Right hindlimb (tissue), 1 donor: ENCODE results near the gene CCDC197.
A peak's percentile ranks its signal among the peaks of the same experiment; 100 is the strongest.

Experiments used
- DNase-seq: peaks from one replicate; pipeline ENCODE4 v3.0.0-alpha.2; 2018

CCDC197 gene

DNA sequence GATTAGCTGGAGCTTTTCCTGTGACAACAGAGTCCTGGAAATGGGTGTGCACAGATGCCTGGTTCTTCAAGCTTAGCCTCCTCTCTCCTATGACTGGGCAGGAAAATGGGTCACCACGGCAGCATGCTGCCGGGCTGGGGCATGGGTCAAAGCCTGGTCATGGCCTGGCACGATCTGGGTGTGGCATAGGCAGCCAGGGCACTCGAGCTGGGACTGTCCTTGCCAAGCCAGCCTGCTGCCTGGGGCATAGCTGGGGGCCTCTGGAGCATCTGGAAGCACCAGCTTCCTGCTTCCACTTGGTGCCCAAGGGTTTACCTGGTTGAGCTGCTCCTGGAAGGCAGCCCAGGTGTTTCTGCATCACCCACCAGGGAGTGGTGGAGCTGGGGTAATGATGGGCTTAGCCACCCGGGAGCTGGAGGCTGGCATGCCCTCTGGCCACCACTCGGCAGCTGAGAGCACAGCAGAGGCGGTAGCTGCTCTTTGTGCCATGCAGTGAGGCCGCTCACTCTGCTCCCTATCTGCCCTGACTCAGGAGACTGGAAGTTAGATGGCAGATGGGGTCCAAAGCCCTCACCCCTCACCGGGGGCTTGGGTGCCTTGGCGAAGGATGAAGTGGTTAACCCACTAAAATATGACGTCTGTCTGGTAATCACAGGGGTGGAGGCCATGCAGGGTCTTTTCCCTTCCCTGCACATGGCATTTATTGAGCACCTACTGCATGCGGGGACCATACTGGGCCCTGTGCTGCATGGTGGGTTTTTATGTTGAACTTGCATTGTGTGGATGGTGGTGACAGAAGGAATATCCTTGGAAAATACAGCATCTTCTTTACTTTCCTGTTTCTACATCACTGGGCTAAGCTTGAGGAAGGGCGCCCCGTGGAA lies 30.7 kb downstream of the CCDC197 start:
- DNase-seq, result no peak

DNA sequence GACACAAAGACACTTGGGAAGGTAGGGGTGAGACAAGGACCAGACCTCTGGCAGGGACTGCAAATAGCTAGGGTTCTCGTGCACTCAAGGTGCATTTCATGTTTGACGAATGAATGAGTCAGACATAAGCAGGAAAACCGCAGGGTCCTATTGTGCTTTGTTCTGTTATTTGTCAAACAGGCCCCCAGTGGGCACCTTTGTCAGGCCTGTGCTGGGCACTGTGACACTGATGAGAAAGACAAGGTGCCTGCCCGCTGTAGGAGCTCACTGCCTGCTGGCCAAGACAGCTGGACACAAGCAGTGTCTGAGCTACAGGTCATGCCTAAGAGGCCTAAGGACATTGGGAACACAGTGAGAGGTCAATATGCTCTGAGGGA lies 31.3 kb downstream of the CCDC197 start:
- no peak for DNase-seq

DNA sequence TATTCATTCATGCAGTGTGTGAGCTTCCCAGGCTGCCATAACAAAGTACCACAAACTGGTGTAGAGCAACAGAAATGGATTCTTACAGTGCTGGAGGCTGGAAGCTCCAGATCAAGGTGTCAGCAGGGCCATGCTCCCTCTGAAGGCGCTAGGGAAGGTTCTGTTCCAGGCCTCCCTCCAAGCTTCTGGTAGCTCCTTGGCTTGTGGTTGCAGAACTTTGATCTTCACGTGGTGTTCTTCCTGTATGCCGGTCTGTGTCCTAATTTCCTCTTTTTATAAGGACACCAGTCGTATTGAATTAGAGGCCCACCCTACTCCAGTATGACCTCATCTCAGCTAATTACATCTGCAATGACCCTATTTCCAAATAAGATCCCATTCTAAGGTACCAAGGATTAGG lies 32.2 kb downstream of the CCDC197 start:
- DNase-seq, result no peak

DNA sequence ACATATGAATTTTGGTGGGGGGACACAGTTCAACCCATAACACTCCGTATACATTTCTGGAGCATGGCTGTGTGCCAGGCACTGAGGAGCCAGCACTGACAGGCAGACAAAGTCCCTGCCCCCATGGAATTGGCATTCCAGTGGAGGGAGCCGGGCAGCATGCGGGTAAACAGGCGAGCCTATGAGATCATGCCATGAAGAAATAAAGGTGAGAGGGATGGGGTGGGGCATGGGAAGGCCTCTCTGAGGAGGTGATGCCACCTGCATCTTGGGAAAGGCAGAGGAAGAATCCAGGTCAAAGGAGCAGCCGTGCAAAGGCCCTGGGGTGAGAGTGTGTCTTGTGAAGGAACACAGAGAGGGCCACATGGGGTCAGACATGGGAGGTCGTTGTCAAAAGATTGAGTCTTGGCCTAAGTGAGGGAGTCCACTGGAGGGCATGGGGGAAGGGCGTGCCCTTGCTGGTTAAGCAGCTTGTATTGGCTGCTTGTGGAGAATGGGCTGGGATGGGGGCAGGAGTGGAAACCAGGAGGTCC lies 32.6 kb downstream of the CCDC197 start:
- no peak for DNase-seq

DNA sequence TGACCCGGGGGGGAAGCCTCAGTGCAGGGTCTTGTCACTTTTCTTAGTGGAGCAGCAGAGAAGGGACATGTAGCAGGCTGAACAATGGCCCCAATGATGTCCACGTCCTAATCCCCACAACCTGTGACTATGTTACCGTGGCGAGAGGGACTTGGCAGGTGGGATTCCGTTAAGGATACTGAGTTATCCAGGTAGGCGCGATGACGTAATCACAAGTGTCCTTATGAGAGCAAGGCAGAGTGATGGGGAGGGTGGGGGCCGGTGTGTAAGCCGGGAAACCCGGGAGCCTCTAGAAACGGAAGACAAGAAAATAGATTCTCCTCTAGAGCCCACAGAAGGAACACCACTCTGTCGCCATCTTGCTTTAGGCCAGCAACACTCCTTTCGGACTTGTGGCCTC lies 33.5 kb downstream of the CCDC197 start:
- DNase-seq, result no peak

DNA sequence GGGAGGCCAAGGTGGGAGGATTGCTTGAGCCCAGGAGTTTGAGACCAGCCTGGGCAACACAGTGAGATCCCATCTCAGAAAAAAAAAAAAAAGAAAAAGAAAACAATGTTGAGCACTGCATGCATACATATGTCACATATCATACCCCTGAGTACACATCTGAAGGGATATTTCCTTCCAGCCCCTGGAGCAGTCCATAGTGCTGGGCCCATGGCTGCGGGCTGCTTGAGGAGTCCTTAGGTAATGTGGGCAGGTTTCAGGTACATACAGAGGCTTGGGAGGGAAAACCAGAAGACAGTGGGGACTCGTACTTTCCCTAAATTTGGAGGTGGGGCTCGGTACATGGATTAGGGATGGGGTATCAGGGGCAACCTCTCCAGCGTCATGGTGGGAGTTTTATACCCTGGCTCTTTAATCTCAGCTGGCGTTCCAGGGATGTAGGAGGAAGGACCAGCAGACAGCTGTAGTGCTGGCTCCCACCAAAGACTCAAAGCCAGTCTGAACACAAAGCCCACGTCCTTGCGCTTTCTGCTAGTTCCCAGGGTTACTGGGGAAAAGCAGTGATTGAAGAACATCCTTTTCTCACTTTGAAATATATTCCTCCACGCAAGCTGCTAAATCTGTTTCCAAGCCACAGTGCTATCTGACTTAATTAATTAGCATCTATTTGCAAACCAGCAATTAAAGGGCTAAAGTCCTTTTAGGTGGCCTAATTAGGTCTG lies 34.2 kb downstream of the CCDC197 start:
- DNase-seq, result no peak

DNA sequence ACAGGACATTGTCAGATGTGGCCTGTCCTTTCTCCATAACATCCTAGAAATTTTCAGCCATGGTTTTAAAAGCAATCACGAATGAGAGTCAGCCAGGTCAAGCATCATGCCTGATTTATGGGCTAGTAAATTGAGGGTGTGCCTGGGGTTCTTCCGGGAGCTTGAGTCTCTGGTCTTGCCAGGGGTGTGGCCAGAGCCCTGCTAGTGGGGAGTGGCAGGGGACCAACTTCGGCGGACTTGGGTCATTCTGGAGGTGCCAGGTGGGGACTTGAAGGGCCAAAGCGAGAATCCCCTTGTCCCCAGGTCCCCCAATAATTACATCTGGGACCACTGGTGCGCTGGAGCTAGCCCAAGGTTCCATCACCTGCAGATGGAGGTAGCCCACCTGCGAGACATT lies 34.8 kb downstream of the CCDC197 start:
- DNase-seq, result no peak

DNA sequence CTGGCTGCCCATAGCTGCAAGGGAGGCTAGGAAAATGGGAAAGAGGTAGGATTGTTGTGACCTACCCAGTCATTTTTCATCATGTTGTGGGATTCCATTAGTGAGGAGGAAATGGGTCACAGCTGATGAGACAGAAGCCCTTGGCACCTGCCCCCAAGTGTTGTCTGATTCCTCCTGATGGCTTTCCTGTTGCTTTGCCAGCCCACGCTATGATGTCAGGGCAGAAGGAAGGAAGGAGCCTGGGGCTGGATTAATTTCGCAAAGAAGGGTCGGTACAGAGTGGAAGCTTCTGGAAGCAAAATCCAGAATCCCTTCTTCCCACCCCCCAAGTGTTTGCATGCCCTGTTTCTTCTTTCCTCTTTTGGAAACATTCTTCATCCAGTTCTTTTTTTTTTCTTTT lies 37.8 kb downstream of the CCDC197 start:
- DNase-seq, result no peak

DNA sequence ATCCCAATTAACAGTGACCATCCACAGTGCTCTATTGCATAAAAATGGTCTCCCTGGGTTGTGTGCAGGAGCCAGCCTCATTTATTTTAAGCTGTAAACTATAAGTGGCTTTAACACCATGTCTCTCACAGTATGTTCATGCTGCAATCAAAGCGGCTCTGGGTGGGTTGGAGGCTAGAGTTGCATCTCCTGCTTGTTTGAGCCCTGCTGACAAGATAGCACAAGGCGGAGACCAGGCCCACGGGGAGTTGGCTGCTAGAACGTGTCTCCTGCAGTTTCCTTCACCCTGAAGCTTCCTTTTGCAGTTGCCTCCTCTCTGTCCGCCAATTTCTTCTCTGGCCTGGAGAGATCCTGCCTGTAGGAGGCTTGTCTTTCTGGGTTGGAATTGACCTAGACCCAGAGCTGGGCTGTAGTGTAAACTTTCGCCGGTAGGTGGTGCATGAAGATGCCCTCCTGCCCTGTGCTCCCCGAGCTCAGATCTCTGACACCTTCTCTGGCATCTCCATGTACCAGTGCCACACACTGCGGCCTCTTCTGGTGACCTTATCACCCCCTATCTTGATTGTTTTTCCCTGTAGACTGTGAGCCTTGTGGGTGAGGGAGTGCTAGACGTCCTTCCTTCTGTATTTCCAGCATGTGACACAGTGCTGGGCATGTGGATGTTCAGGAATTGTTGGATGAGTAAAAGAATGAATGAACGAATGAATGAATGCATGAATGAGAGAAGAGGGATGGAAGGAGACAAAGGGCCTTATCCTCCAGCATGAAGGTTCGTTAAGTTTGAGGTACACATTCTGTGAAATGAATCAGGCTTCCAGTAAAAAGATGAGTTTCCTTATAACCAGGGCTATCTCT lies 39.4 kb downstream of the CCDC197 start:
- peak; percentile 58 for DNase-seq

DNA sequence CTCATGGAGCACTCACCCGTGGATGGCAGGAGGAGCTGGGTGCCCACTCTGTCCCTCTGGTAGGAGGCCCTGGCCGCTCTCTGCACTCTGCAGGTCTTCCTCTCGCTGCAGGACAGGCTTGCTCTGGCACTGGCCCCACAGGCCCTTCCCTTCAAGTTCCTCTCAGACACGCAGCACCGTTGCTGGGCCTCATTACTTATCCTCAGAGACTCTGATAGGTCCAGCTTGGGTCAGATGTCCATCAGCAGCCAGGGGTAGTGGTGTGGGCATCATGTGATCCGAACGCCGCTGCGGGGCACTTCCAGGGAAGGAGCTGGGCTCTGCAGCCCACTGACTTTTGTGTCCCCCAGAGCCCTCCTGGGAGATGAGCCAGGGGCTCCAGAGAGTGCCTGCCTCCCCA lies 40.9 kb downstream of the CCDC197 start:
- DNase-seq, result no peak

DNA sequence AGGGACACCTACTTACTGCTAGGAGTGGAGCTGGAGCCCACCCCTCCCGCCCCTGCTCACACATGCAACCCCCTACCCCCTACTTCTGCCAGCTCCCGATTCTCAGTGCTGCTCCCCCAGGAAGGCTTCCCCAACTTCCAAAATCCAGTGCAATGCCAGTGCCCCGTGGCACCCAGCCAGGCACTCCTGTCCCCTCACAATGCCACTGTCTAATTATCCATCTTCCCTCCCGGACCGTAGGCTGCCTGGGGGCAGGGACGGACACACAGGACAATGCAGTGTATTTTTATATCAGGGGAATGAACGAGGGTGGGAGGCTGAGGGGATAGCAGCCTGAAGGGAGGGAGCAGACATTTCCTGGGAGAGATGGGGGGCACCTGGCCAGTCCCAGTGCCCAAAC lies 41.4 kb downstream of the CCDC197 start:
- DNase-seq, result no peak

DNA sequence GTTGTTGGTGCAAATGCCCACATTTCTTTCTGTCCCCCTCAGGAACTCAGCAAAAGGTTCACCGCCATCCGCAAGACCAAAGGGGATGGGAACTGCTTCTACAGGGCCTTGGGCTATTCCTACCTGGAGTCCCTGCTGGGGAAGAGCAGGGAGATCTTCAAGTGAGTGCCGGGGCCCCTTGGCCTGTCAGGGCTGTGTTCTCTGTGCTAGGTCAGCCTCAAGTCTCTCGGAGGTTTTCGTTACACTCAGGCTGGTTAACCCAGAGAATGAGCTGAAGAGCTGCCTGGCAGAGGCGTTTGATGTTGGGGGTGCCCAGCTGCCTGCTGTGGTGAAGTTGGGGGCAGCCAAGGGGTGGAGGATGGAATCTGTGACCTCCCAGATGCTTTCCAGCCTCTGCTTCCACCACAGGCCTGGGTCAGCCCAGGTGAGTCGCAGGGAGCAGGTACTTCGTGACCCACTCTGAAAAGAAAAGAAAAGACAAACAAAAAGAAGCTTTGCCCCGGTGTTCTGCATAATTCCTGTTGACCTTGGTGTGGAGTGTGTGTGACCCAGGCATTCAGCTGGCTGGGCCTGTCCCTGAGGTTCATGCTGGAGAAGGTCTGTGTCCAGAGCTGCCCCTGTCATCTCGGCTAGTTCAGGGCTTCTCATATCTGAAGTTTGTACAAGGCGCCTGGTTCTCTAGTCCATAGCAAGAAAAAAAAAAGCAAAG lies 42.0 kb downstream of the CCDC197 start:
- no peak for DNase-seq

DNA sequence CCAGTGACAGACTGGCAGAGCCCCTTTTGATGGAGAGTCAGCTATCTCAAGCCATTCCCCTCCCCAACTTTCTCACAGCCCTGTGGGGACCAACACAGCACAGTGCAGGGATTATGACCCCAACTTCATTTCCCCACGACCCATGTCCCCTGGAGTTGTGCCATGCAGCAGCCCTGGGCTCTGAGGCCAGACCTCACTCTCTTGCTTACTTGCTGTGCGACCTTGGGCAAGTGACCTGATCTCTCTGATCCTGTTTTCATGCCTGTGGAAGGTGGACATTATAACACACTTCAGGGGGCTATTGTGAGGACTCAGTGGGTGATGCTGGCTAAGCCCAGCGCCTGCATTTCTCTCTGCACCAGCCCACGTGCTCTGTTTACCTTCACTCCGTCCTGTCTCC lies 43.1 kb downstream of the CCDC197 start:
- DNase-seq, result no peak

DNA sequence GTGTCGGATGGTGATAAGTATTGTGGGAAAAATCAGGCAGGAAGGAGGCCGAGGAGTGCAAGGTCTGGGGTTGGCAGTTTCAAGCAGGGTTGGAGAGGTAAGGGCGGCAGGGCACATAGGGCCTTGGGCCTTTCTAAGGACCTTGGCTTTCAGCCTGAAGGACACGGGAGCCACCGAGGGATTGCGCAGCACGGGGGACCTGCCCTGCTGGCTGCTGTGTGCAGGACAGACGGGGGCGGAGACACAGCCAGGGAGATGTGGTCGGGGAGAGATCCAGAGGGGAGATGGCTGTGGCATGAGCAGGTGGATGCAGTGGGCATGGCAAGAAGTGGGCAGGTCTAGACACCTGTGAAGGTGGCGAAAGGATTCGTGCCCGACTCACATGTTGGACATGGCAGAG lies 43.7 kb downstream of the CCDC197 start:
- DNase-seq, result no peak

DNA sequence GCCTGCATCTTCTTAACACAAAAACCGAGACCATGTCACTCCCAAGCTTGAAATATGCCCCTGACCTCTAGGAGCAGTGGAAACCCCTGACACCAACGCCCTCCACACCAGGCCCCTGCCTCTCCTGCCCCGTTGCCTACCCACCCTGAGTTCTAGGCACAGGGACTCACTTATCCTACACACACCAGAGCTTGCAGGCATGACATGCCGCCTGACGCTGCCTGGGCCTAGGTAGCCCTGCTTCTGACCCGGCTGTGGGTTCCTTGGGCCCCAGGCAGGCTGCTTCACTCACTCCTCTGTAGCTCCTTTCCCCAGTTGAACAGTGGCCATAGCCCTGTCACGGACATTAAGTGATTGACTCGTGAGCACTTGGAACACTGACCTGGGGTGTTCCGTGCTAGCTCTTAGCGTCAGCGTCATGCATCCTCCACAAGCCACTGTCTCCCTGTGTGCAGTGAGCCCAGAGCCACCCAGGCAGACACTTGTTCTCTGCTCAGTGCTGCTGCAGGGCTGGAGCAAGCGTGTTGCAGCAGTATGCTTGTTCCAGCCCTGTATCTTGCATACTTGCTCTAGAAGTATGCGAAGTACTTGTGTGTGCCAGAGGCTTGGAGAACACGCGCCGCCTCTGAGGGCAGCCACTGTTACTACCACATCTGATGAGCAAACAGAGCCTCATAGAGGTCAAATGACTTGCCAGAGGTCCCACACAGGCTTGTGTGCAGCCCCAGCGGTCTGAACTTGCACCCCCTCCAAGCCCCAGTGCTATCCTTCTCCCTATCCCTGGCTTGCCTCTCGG lies 44.6 kb downstream of the CCDC197 start:
- DNase-seq, result no peak

DNA sequence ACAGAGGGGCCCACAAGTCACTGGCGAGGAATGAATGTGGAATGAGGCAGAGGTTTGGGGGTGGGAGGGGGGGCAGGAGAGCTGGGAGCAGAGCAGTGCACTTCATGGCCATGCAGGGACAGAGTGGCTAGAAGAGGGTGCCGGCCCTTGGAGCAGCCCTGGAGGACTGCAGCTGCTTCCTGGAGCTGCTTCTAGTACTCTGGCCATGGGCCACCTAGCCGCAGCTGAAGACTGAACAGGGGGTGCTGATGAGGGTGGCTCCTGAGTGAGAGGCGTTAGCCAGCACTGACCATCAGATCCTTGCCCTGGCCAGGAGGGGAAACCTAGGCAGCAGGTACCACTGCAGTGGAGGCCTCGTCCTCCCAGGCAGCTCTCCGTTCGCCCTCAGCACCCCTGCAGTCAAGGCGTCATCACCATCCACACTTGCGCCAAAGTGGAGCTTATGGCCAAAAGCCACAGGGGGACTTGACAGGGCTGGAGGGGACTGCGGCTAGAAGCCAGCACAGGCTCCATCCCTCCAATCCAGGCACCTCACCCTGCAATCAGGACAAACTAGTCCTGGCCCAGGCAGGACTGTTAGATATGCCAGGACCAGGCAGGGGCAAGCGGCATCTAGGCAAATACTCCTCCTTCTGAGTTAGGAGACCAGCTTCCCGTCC lies 45.5 kb downstream of the CCDC197 start:
- DNase-seq, result no peak

DNA sequence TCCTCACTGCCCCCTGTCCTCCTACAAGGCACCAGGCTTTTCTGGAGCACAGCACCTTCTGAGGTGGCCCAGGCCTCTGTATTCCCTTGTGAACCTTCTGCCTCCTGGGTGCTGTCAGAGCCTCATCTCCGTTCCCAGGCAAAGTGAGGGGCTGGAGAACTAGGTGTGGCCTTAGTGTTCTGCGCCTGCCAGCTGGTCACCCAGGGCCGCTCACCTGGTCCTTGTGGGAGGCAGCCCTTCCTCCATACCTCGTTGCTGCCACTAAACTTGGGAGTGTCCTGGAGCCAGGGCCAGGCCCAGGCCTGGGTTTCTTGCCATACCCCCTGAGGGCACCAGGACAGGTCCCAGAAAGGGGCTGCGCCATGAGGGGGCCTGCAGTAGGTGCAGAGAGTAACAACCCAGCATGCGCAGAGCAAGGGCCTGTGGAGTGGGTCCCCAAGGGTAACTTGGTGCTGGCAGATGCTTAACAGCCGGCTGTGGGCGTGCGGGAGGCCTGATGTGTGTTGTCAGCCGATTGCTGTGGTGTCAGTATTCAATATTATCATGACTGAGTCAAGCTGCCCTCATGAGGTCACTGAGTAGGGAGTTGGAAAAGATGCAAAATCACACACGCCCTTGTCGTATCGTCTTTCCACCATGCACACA lies 46.1 kb downstream of the CCDC197 start:
- no peak for DNase-seq

DNA sequence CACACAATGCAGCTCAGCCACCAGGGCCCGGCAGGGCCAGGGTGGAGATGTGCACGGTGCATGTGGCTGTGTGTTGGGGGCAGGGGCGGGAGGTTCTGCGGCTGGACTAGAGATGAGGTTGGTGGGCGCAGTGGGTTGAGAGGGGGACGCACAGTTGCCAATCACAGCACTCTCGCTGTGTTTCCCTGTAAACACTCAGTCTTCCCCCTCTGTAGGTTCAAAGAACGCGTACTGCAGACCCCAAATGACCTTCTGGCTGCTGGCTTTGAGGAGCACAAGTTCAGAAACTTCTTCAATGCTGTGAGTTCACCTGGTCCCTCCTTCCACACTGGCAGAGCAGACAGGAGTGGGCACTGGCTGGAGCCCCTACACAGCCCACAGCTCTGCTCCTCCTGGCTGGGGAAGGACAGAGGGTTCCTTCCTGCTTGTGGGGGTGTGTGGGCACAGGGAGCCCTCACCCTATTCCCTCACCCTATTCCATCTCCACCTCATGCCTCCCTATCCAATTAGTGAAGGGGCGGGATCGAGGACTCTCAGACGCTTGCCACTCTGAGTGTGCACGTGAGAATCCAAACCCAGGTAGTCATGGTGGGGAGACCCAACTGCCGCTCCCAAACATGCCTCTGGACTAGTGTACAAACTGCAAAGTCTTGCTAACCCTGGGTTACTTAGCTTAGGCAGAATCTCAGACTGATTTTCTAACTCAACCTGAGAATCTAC lies 46.8 kb downstream of the CCDC197 start:
- peak; percentile 11 for DNase-seq

DNA sequence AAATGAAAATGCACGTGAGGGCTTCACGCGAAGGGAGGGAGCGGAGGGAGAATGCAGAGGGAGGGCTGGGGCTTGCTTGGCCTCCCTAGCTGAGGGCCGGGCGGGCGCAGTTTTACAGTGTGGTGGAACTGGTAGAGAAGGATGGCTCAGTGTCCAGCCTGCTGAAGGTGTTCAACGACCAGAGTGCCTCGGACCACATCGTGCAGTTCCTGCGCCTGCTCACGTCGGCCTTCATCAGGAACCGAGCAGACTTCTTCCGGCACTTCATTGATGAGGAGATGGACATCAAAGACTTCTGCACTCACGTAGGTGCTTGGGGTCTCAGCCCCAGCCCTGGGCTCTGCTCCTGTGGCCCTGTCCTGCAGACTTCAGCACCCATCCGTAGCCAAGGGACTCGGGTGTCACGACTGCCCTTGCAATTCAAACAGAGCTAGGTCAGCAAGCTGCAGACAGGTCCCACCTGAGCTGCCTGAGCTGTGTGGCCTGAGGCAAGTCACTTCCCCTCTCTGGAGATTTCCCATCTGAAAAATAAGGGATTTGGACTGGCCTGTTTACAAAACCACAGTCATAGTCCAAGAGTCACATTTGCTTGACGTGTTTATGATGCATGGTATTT lies 47.5 kb downstream of the CCDC197 start:
- peak; percentile 9 for DNase-seq
